Stimulated activated CD8-positive, alpha-beta memory T cell treated with anti-CD3 and anti-CD28 coated beads, Interleukin-15, amount 100 ng/mL, for 24 hours (primary cell): ENCODE results near the gene ZNF181.
"Not testable (repeated sequence)": the region's sequence is repeated elsewhere in the genome, so short reads cannot be mapped to it uniquely, and the experiment has no call there.

Source experiments
- DNase-seq: peaks from one replicate; pipeline ENCODE4 v3.0.0-alpha.2; 2020; ENCODE audit warnings: low read depth

The ZNF181 gene

GRCh38 chr19:34733746-34734536 lies at the start of gene ZNF181:
Gene ZNF181 (plus strand): TSS chr19:34734243. CDS start chr19:34735038, 795 bp downstream.
- peak; percentile 59 for DNase-seq

DNA sequence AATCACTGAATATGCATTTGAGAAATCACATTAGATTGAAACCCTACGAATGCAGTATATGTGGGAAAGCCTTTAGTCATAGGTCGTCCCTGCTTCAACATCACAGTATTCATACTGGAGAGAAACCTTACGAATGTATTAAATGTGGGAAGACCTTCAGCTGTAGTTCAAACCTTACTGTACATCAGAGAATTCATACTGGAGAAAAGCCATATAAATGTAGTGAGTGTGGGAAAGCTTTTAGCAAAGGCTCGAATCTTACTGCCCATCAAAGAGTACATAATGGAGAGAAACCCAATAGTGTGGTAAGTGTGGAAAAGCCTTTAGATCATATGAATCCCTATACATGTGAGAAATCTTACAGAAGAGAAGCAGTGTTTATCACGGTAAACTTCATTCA lies 48.8 kb upstream of the ZNF181 start:
- DNase-seq = not testable (repeated sequence)

GRCh38 chr19:34686455-34686854 lies 47.6 kb upstream of the ZNF181 start:
- no peak for DNase-seq

DNA sequence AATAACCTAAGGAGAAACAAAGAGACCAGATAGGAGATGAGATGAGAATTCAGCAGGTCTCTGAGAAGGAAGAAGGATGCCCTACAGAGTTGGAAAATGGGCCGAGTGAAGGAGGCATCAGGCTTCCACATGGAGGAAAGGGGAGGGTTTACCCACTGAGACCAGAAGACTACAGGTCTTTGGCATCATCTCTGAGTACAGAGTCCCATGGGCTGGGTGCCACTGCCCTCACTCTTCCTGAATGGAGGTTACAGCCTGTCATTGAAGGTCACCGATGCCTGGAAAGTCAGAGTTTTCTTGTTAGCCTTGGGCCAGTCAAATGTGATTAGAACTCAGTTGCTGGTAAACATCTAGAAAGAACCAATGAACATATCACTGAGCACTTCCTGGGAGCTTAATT lies 46.7 kb upstream of the ZNF181 start:
- DNase-seq = no peak

- no peak for DNase-seq
Measured at GRCh38 chr19:34688592-34688991, 45.5 kb upstream of the ZNF181 start.

DNA sequence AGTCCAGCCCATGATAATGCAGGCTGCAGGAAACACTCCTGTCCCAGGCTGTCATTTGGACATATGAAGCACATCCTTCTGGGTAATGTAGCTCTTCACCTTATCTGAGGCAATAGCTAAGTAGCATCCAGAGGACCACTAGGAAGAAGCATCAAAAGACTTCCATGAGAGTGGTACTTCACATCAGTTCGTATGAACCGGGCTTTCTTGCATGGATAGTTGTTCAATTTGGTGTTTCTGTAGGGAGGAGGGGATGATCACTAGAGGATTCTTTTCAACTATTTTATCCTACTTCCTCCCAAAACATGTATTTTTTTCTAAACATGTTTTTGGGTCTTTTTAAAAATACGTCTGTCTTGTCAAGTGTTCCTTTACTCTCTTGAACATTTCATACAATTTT lies 43.7 kb upstream of the ZNF181 start:
- no peak for DNase-seq

DNA sequence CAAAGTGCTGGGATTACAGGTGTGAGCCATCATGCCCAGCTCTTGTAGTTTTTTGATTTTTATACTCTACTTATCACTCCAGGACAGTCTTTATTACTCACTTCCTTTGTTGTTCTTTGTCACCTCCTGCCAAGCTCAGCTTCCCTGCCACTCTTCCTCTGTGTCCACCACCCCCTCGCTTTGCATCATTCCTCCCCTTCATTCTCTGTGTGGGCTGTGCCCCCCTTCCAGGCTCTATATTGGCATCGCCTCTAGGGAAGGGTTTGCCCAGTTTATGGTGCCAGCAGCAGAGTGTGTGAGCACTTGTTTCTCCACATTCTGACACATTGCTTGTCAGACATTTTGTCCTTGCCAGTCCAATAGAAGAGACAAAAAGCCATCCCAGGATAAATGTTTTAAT lies 41.5 kb upstream of the ZNF181 start:
- no peak for DNase-seq

- DNase-seq = no peak
Measured at GRCh38 chr19:34707661-34708060, 26.4 kb upstream of the ZNF181 start.

DNA sequence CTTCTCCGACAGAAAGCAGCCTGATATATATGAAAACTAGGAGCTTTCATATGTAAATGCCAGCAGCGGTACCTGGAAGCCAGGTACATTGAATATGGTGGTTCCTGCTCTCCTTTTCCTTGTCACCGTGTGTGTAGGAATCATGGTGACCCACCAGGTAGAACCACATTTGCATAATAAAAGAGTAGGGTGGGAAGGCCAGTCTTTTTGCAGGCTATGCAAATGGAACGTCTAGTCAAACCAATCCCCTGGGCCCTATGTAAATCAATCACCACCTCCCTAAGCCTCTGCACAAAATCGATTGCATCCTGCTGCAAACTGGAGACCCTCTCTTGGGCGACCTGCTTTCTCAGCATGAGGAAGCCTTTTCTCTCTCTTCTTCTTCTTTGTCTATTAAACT lies 22.2 kb upstream of the ZNF181 start:
- no peak for DNase-seq

DNA sequence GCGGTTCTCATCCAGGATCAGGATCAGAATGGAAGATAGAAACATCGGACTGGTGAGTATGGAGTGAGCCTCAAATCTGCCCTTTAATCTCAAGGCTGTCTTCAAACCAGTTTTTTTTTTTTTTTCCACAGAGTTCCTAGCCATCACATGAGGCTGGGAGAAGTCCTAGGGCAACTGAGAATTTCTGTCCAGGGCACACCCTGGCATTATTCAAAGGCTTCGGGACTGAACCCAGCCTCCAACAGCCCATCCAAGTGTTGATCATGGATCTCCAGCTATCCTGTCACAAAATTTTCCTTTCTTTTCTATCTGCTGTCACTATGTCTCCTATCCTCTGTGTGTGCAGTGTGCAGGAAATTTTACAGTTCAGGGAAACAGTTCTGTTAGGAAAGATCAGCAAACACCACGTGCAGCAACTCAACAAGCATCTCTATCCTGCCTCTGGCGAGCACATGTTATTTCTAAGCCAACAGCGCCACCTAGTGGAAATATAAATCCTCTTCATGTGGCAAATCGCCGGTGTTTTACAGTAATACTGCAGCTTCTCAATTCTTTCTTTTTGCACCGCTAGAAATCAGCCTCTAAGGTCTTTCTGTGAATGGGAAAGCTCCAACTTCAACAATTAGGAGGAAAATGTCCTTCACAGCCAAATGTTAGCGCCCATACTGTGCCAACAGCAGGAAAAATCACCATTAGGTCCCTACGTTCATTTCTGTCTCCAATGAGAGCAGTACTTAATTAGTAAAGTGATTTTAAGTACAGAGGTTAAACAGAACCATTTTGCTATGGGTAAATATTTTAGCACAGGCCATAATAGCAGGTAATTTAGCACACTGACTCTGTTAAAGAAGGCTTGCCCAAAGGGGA lies 21.4 kb upstream of the ZNF181 start:
- DNase-seq = no peak

GRCh38 chr19:34713262-34713637 lies 20.8 kb upstream of the ZNF181 start:
- DNase-seq = no peak

GRCh38 chr19:34715357-34715756 lies 18.7 kb upstream of the ZNF181 start:
- DNase-seq = no peak

DNA sequence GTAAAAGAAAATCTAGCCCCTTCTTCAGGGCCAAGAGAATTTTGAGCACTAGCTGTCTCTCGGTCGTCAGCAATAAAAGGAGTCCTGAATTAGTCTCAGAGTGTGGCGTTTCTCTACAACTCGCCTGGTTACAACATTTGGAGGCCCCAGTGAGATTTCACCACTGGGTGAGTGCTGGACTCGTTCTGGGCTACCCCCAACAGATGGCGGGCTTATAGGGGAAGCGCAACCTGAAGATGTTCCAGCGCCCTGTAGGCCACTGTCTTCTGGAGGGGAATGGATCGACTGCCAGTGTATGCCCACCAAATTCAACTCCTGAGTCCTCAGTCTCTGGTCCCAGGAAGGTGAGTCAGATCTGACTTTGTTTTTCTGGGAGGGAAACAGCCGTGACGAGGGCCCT lies 11.7 kb upstream of the ZNF181 start:
- no peak for DNase-seq

- DNase-seq = no peak
Measured at GRCh38 chr19:34725400-34725799, 8.6 kb upstream of the ZNF181 start.

- DNase-seq = no peak
Measured at GRCh38 chr19:34731019-34731829, 2.8 kb upstream of the ZNF181 start.

- DNase-seq = no peak
Measured at GRCh38 chr19:34731964-34732363, 2.1 kb upstream of the ZNF181 start.

DNA sequence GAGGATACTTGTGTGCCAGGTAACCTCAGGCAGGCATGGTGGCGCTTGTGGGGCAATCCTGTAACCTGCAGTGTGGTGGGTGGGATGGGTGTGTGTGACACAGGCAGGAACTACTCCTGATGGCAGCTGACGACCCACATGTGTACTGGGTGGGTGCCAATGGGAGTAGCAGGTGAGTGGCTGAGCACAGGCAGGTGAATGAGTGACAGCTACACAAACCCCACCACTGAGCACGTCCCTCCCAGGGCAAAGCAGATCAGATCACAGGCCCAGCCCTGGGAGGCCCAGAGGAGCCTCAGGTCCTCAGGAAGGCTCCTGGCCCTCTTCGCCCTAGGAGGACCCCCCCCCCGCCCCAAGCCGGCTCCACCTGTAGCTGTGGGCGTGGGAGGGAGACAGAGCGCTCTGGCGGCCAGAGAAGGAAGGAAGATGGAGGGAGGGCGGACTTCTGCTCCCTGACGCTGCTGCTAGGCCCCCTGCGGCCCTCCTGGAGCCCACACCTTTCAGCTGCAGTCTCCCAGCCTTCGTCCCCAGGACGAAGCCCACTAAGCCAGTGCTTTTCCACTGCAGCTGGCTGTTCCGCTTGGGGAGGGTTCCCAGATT lies 1.3 kb upstream of the ZNF181 start:
- DNase-seq = no peak

GRCh38 chr19:34733266-34733745 lies 737 bp upstream of the ZNF181 start:
- DNase-seq = no peak

DNA sequence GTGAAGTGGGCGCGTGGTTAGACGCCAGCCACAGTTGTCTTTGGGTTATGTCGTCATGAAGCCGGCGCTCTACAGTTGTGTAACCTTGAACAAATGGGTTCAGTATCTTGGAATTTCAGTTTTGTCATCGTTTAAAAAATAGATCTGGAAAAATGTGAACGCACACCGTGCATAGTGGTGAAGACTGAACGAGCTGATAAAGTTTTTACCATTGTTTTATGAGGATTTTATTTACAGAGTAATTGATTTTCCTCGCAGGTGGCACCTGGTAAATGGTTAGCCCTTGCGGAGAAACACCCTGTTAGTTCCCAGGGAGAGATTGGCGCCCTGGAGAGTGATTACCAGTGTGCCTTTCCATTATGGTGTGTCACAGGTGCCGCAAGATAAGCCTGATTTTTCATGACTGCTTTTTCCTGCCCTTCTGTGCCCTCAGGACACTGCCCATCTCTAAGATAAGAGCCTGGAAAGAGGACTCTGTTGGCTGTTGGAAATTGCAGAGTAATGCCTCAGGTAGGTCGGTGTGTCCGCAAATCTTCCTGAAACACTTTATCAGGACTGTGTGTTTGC lies 577 bp downstream of the ZNF181 start:
- DNase-seq = no peak

- no peak for DNase-seq
Measured at GRCh38 chr19:34744896-34745690, 11.1 kb downstream of the ZNF181 start.

DNA sequence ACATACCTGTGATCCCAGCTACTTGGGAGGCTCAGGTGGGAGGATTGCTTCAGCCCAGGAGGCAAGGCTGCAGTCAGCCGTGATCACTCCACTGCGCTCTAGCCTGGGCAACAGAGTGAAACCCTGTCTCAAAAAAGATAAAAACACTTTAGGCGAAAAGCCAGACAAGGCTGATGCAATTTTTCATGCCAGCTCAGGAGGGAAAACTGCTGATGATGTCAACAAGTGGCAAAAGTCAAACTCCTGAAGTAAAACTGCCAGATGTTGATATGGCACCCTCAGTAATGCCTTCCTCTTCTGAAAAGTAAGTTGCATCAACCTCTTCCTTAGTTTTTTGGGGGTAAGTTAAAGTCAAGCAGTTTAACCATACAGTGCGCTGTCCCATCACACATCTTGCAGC lies 23.4 kb downstream of the ZNF181 start:
- DNase-seq = no peak
